Ascending aorta (tissue), 2 donors: ENCODE data around the gene LCP2. TPM values are rescaled to one million over a fixed set of nuclear protein-coding genes. Genes with fewer than 3 reads are reported as not detected.

Source experiments
- DNase-seq, 2 donors: peaks; one replicate each; pipeline ENCODE4 v3.0.0-alpha.2; 2019; ENCODE audit warnings: low spot score in 2 of 2
- H3K27ac ChIP-seq, 2 donors: fragments of 200-600 bp; sonication (generic); one replicate each; pipeline ENCODE4 v1.5.1; 2016 to 2017; ENCODE audit warnings: mild to moderate bottlenecking in 1 of 2
- H3K27me3 ChIP-seq: fragments of 200-600 bp; sonication (generic); one replicate; pipeline ENCODE4 v1.5.1; 2017
- H3K36me3 ChIP-seq, 2 donors: fragments of 200-600 bp; sonication (generic); one replicate each; pipeline ENCODE4 v1.5.1; 2016
- H3K4me1 ChIP-seq, 2 donors: fragments of 200-600 bp; sonication (generic); one replicate each; pipeline ENCODE4 v1.5.1; 2016 to 2017; ENCODE audit warnings: mild to moderate bottlenecking in 1 of 2
- H3K4me3 ChIP-seq, 2 donors: fragments of 200-600 bp; sonication (generic); one replicate each; pipeline ENCODE4 v1.5.1; 2016 to 2017; ENCODE audit warnings: mild to moderate bottlenecking in 1 of 2
- H3K9me3 ChIP-seq, 2 donors: fragments of 200-600 bp; sonication (generic); one replicate each; pipeline ENCODE4 v1.5.1; 2016
- CTCF ChIP-seq, 3 experiments: fragments of 200-600 bp in 2 of 3; fragments of 450-650 bp in 1 of 3; sonication (generic) in 2 of 3; IDR thresholded peaks; one replicate each; pipeline ENCODE4 v1.5.1; 2016 to 2019; ENCODE audit warnings: antibody characterized with exemption in 3 of 3, mild to moderate bottlenecking in 1 of 3, moderate library complexity in 1 of 3
- intact Hi-C: fragments of 100-400 bp; cut with DNase I; formaldehyde crosslinking; loops from one replicate; pipeline ENCODE4 v1.15.1; 2023
- total RNA-seq: library from RNA; depleted of rRNA; stranded (reverse); fragments of >200 nt; gene quantifications from one replicate; pipeline ENCODE4 v1.1.0, GENCODE V29; 2016

The LCP2 gene
- total RNA-seq, 1 donor from 2014 or later, result 9.3 TPM

- intact Hi-C loops, result no loop called here
- Histone ChIP-seq H3K36me3 (no peaks in the 10 kb centered on the region), H3K27me3 (no peaks in the 10 kb centered on the region), H3K4me3 (no peak overlapping the region), H3K27ac (no peak overlapping the region), H3K4me1 (peaks cover 0 to 2% of the 10 kb centered on the region in 2 donors), H3K9me3 (no peaks in the 10 kb centered on the region)
- no peak for TF ChIP-seq CTCF (IDR thresholded peaks at IDR 0.05)
- no peak for DNase-seq
Observed at GRCh38 chr5:170285181-170285580, 12.4 kb downstream of the LCP2 start.

GRCh38 chr5:170284231-170284630 lies 13.3 kb downstream of the LCP2 start:
- H3K27ac ChIP-seq, result no peak overlapping the region
- peaks cover 0 to 5% of the 10 kb centered on the region in 2 donors for H3K4me1 ChIP-seq
- no peaks in the 10 kb centered on the region for H3K27me3 ChIP-seq
- no peak overlapping the region for H3K4me3 ChIP-seq
- no peak for TF ChIP-seq CTCF (IDR thresholded peaks at IDR 0.05)
- no peaks in the 10 kb centered on the region for H3K9me3 ChIP-seq
- no peak for DNase-seq
- intact Hi-C loops, result no loop called here
- no peaks in the 10 kb centered on the region for H3K36me3 ChIP-seq

GRCh38 chr5:170283296-170283695 lies 14.3 kb downstream of the LCP2 start:
- DNase-seq, result no peak
- H3K27me3 ChIP-seq, result no peaks in the 10 kb centered on the region
- H3K9me3 ChIP-seq, result no peaks in the 10 kb centered on the region
- peaks cover 0 to 8% of the 10 kb centered on the region in 2 donors for H3K4me1 ChIP-seq
- intact Hi-C loops, result no loop called here
- no peak overlapping the region for H3K27ac ChIP-seq
- no peaks in the 10 kb centered on the region for H3K36me3 ChIP-seq
- no peak overlapping the region for H3K4me3 ChIP-seq
- no peak for TF ChIP-seq CTCF (IDR thresholded peaks at IDR 0.05)

- no peak overlapping the region for H3K4me3 ChIP-seq
- H3K27me3 ChIP-seq, result no peaks in the 10 kb centered on the region
- H3K9me3 ChIP-seq, result no peaks in the 10 kb centered on the region
- H3K4me1 ChIP-seq, result peaks cover 0 to 8% of the 10 kb centered on the region in 2 donors
- peak in 1 of 2 donors; percentile 61 for DNase-seq
- no peak for TF ChIP-seq CTCF (IDR thresholded peaks at IDR 0.05)
- no peaks in the 10 kb centered on the region for H3K36me3 ChIP-seq
- intact Hi-C loops, result no loop called here
- no peak overlapping the region for H3K27ac ChIP-seq
Observed at GRCh38 chr5:170280011-170280493, 17.5 kb downstream of the LCP2 start.

GRCh38 chr5:170279459-170279817 lies 18.1 kb downstream of the LCP2 start:
- intact Hi-C loops, result no loop called here
- H3K36me3 ChIP-seq, result no peaks in the 10 kb centered on the region
- H3K4me1 ChIP-seq, result peaks cover 0 to 8% of the 10 kb centered on the region in 2 donors
- no peak for DNase-seq
- TF ChIP-seq CTCF (IDR thresholded peaks at IDR 0.05), result no peak
- H3K27ac ChIP-seq, result no peak overlapping the region
- no peak overlapping the region for H3K4me3 ChIP-seq
- no peaks in the 10 kb centered on the region for H3K27me3 ChIP-seq
- H3K9me3 ChIP-seq, result no peaks in the 10 kb centered on the region
